Kidney (tissue), 14 donors: ENCODE results near the gene UBASH3B. TPM values are rescaled to one million over a fixed set of nuclear protein-coding genes. Genes with fewer than 3 reads are reported as not detected.

ENCODE experiments used
- DNase-seq, 5 donors: peaks; one replicate each; pipeline ENCODE4 v3.0.0-alpha.2; 2013 to 2020
- FAIRE-seq: peaks from 2 replicates; lab custom pipeline; 2012; peaks lifted over from hg19 to GRCh38; lab: Jason Lieb, UNC
- H3K27ac ChIP-seq, 2 donors: one replicate each; pipeline ENCODE4 v1.7.0; 2013; ENCODE audit warnings: low read depth in 2 of 2, low read length in 2 of 2, inconsistent platforms in 1 of 2
- H3K27me3 ChIP-seq: one replicate; pipeline ENCODE4 v1.7.1; 2013; ENCODE audit warnings: low read length, inconsistent platforms; ENCODE audit not compliant: control insufficient read depth, insufficient read depth
- H3K36me3 ChIP-seq, 3 donors: one replicate each; pipeline versions ENCODE4 v1.7.0 to v1.7.1; 2013; ENCODE audit warnings: low read length in 3 of 3, control low read depth in 1 of 3, inconsistent platforms in 1 of 3; ENCODE audit not compliant: insufficient read depth in 3 of 3, control insufficient read depth in 2 of 3
- H3K4me1 ChIP-seq, 3 donors: one replicate each; pipeline versions ENCODE4 v1.7.0 to v1.7.1; 2013; ENCODE audit warnings: low read length in 3 of 3, inconsistent platforms in 1 of 3, low read depth in 1 of 3; ENCODE audit not compliant: control insufficient read depth in 2 of 3, insufficient read depth in 2 of 3
- H3K4me3 ChIP-seq, 3 donors: one replicate each; pipeline versions ENCODE4 v1.7.0 to v1.8.1; 2013; ENCODE audit warnings: low read length in 3 of 3, control low read depth in 1 of 3, inconsistent platforms in 1 of 3
- H3K9ac ChIP-seq, 3 donors: one replicate each; pipeline versions ENCODE4 v1.7.0 to v1.7.1; 2013; ENCODE audit warnings: low read length in 3 of 3, control low read depth in 1 of 3, inconsistent platforms in 1 of 3
- H3K9me3 ChIP-seq, 3 donors: one replicate each; pipeline versions ENCODE4 v1.7.0 to v1.7.1; 2013; ENCODE audit warnings: low read length in 3 of 3, control low read depth in 1 of 3, inconsistent platforms in 1 of 3; ENCODE audit not compliant: control insufficient read depth in 2 of 3, insufficient read depth in 1 of 3
- intact Hi-C: fragments of 100-400 bp; cut with DNase I; formaldehyde crosslinking; loops from one replicate; pipeline ENCODE4 v1.11.1; 2022
- polyA plus RNA-seq: library from polyadenylated mRNA; stranded (reverse); fragments of 350-450 nt; fragmentation: Illumina TruSeq; extraction: RNeasy Lipid Tissue Mini Kit (QIAGEN cat#74804); gene quantifications from one replicate; pipeline ENCODE4 v1.2.3, GENCODE V29; 2014; ENCODE audit warnings: low read depth, low replicate concordance; ENCODE audit not compliant: insufficient read depth
- total RNA-seq: library from RNA; stranded (reverse); fragmentation: NEBNext Ultra II Directional; extraction: Animal tissue kit (Norgen Biotek cat#: 25700); gene quantifications from one replicate; pipeline ENCODE4 v1.2.1, GENCODE V29; 2021
- TF ChIP-seq, protein P1 (sequence below): IDR thresholded peaks from 3 replicates; pipeline ENCODE4 v1.5.1; 2012; ENCODE audit warnings: mild to moderate bottlenecking, moderate library complexity, borderline replicate concordance; ENCODE audit not compliant: insufficient read depth; ENCODE audit errors: extremely low read depth
- donor health status: control.
- donor health status: control.
- donor health status: control.
- donor health status: control.
- donor health status: control.
- donor health status: DM: yes; HTN: yes; CAD: no.
- donor health status: Normal renal cell carcinoma (clear cell type).

The UBASH3B gene
- total and polyA plus RNA-seq, 2 donors from 2014 or later, result 0.62 to 22.8 TPM

GRCh38 chr11:122852074-122852795 lies 196.7 kb downstream of the UBASH3B start:
- Histone ChIP-seq H3K9ac (no peak overlapping the region), H3K27me3 (no peaks in the 10 kb centered on the region), H3K9me3 (no peaks in the 10 kb centered on the region), H3K27ac (no peak overlapping the region), H3K4me1 (no peaks in the 10 kb centered on the region), H3K4me3 (no peak overlapping the region), H3K36me3 (no peaks in the 10 kb centered on the region)
- TF ChIP-seq, protein P1, sequence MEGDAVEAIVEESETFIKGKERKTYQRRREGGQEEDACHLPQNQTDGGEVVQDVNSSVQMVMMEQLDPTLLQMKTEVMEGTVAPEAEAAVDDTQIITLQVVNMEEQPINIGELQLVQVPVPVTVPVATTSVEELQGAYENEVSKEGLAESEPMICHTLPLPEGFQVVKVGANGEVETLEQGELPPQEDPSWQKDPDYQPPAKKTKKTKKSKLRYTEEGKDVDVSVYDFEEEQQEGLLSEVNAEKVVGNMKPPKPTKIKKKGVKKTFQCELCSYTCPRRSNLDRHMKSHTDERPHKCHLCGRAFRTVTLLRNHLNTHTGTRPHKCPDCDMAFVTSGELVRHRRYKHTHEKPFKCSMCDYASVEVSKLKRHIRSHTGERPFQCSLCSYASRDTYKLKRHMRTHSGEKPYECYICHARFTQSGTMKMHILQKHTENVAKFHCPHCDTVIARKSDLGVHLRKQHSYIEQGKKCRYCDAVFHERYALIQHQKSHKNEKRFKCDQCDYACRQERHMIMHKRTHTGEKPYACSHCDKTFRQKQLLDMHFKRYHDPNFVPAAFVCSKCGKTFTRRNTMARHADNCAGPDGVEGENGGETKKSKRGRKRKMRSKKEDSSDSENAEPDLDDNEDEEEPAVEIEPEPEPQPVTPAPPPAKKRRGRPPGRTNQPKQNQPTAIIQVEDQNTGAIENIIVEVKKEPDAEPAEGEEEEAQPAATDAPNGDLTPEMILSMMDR, result no peak
- intact Hi-C loops, result loop anchor here (10.0 kb wide), 1 partner anchor 57 kb away; no protein-coding TSS in a partner anchor
- DNase-seq (no peak), FAIRE-seq (no peak)

- H3K27ac ChIP-seq, result no peak overlapping the region
- FAIRE-seq (no peak), DNase-seq (no peak)
- TF ChIP-seq, protein P1, result no peak
- intact Hi-C loops, result loop anchor here (10.0 kb wide), 1 partner anchor 58 kb away; no protein-coding TSS in a partner anchor
- no peaks in the 10 kb centered on the region for H3K36me3 ChIP-seq
- no peaks in the 10 kb centered on the region for H3K27me3 ChIP-seq
- no peaks in the 10 kb centered on the region for H3K4me1 ChIP-seq
- H3K9me3 ChIP-seq, result no peaks in the 10 kb centered on the region
- no peak overlapping the region for H3K4me3 ChIP-seq
- no peak overlapping the region for H3K9ac ChIP-seq
Measured at GRCh38 chr11:122852796-122853160, 197.3 kb downstream of the UBASH3B start.

DNA sequence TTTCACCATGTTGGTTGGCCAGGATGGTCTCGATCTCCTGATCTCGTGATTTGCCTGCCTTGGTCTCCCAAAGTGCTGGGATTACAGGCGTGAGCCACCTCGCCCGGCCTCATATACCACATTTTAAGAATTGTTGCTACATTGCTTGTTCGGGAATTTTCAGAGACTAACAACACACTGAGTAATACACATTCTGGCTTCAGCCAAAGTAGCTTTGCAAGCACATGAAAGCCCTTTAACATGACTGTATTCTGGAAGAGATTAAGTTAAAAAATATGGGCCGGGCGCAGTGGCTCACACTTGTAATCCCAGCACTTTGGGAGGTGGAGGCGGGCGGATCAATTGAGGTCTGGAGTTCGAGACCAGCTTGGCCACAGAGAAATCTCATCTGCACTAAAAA lies 197.7 kb downstream of the UBASH3B start:
- no peak overlapping the region for H3K27ac ChIP-seq
- intact Hi-C loops, result loop anchor here (10.0 kb wide), 1 partner anchor 58 kb away; no protein-coding TSS in a partner anchor
- H3K9me3 ChIP-seq, result no peaks in the 10 kb centered on the region
- H3K4me3 ChIP-seq, result no peak overlapping the region
- no peaks in the 10 kb centered on the region for H3K4me1 ChIP-seq
- FAIRE-seq (no peak), DNase-seq (no peak)
- TF ChIP-seq, protein P1, result no peak
- no peaks in the 10 kb centered on the region for H3K36me3 ChIP-seq
- H3K27me3 ChIP-seq, result no peaks in the 10 kb centered on the region
- no peak overlapping the region for H3K9ac ChIP-seq
